GM18517 (cell line): ENCODE results near the gene INTS14.
"Not testable (repeated sequence)": the region's sequence is repeated elsewhere in the genome, so short reads cannot be mapped to it uniquely, and the experiment has no call there.

Source experiments
- ATAC-seq: cut with Tn5 transposase; IDR thresholded peaks from one replicate; pipeline ENCODE4 v1.9.1; 2021; ENCODE audit warnings: mild to moderate bottlenecking, moderate library complexity; ENCODE audit not compliant: unreplicated experiment

The INTS14 gene

DNA sequence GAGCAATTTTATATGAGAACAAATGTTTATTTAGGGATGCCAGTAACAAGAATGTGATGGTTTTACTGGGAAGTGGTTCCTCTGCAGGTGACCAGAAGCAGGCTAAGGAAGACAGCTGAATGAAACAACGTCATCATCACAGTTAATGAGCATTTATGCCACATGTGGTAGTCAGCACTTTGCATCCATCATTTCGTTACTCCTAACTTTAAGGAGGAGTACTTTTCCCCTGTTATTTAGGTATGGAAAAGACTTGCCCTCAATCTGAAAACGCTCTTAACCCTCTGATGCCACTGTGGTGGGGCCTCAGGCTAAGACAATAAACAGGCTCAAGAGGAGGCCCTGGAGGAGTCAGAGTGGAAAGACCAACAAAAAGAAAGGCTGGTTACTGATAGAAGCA lies 31.2 kb downstream of the INTS14 start:
- no peak for ATAC-seq

DNA sequence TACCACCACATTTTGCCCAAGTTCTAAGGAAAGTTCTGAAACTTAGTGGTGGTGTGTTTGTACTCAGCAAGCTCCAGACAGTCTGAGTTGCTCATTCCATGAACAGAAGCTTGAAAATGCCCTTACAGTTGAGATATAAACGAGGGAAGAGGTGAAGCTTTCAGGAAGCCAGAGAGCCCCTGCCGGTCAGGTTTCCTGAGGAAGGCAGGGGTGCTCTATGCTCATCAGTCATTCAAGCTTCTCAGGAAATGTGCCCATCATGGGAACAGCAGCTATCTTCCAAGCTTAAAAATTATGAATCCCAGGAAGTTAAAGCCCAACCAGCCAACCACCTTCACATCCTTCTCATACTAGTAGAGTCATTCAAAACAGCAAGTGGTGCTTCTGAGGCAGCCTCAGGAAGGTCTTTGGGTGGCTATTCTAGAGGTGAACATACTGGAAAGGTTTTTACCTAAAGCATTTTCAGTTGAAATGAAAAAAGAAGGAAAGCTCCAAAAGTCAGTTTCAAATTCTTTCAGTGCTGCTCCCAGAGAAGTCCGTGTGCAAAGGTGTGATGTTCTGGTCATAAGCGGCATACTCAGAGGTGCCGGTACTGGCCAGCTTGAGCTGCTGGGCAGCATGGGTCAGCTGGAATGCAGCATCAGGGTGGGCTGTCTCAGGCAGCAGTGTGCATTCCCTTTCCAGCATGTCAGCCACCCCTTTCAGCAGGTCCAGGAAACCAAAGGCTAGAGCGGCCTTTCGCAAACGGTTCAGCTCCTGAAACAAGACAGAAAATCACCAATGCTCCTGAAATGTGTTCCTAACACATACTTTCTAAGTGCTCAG lies 31.8 kb downstream of the INTS14 start:
- ATAC-seq: no peak

- ATAC-seq: no peak
These were observed 33.6 kb downstream of the INTS14 start for GRCh38 chr15:65577129-65577996.

DNA sequence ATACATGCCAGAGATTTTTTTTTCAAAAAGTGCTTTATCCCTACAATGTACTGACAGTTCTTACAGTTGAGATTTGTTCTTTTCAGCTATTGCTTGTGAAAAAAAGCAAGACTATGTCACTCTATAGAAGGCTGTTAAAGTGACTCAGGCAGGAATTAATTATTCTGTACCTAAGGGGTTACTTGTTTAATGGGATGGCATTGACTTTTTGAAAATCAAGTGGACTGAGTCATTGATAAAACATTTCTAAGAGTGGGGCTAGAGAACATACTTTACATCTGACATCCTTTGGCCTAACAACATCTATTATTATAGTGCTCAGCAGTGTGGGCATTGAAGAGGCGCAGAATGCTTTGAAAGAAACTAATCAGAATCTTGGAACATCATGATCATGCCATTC lies 34.3 kb downstream of the INTS14 start:
- ATAC-seq: no peak

DNA sequence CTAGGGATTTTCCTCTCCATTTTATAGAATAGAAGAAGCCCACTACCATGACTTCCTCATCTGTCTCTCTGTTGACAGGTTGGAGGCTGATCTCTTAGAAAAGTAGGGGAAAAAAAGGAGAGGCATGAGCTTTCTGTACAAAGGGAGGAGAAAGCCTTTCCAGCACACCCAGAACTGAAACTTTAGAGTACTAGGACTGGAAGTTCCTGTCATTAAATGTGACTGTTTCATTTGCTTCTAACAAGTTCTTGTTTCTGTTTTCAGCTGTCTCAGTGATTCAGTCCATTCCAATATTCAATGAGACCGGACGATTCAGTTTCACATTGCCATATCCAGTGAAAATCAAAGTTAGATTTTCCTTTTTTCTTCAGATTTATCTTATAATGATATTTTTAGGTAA lies 39.0 kb downstream of the INTS14 start:
- ATAC-seq: no peak

DNA sequence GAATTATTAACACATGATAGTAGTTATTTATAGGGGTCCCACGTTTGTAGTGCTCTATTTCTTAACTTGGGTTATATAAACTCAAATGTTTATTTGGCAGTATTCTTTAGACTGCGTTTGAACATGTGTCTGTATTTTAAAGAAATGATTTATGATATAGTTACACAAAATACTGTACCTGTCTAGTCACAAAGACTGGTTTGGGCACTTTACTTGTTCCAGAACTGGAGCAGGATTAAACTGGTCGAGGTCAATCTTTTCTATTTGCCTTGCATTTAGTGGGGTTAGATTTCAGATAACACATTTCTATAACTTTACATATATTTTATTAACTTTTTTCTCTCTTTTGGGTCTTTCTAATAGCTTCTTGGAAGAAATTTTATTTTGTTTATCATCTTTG lies 41.2 kb downstream of the INTS14 start:
- ATAC-seq: no peak

DNA sequence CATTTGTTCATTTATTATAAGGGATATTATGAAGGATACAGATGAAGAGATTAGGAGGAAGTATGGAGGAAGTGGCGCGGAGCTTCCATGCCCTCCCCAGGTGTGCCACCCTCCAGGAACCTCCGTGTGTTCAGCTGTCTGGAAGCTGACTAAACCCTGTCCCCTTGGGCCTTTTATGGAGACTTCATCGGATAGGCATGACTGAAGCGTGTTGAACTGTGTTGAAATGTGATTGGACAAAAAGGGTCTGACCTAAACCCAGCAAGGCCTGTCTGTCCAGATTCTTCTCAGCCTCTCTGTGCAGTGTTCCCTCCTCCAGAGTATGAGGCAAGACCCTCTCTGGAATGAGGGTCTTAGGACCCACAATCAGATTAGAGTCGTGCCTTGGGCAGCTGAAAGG lies 49.0 kb downstream of the INTS14 start:
- ATAC-seq: no peak

- no peak for ATAC-seq
These were observed 51.0 kb downstream of the INTS14 start for GRCh38 chr15:65559941-65560340.

- no peak for ATAC-seq
These were observed 51.8 kb downstream of the INTS14 start for GRCh38 chr15:65558997-65559760.

DNA sequence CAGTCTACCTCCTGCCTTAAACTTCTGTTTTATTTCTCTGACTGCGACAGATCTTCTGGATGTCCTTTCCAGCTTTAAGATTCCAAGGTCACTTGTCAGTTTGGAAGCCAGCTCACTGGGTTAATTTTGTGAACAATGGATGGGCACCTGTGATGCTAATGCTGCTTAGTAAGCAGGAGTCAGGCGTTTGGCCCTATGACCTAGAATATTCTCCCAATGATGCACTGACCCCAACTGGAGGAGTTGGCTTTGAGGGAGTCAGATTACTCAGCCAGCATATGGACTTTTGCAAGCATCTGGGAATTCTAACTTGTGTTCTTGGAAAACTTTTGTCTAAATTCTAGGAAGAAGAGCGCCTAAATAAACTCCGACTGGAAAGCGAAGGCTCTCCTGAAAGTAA lies 52.6 kb downstream of the INTS14 start:
- ATAC-seq: no peak

- no peak for ATAC-seq
These were observed 54.3 kb downstream of the INTS14 start for GRCh38 chr15:65556622-65557021.

DNA sequence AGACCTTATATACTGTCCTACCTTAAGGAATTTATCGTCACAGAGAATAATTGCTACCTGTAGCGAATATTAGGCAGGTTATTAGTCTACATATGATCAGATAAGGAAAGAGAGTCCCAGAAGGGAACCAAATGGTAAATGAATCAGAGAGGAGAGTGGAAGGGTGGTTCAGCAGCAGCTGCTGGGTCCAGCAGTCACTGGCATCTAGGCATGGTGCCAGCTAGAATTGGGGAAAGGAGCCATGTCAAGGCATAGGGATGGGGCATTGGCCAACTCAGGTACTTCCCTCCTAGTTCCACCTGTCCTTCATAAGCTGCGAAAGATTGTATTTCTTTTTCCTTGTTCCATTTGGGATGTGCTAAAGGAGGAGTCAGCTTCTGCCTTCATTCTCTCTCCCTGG lies 57.2 kb downstream of the INTS14 start:
- no peak for ATAC-seq

DNA sequence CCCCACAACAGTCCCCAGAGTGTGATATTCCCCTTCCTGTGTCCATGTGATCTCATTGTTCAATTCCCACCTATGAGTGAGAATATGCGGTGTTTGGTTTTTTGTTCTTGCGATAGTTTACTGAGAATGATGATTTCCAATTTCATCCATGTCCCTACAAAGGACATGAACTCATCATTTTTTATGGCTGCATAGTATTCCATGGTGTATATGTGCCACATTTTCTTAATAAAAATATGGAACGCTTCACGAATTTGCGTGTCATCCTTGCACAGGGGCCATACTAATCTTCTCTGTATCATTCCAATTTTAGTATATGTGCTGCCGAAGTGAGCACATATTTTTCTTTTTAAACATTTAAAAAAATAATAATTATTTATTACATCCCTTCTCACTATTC lies 58.1 kb downstream of the INTS14 start:
- ATAC-seq: not testable (repeated sequence)

DNA sequence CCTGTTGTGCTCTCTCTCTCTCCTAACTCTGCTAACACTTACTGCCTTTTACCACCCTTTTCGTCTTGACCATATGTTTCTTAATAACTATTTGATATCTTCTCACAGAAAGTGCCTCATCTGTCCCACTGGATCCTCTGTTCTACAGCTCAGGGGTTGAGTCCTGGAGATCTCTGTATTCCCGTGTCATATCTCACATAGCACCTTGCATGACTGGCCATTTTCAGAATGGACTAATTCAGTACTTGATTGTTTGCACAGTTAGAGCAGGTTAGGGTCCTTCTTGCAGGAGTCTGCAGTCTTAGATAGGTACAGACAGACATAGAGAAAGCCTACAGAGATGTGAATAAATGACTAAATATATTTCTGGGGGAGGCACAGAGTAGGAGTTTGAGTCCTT lies 59.7 kb downstream of the INTS14 start:
- no peak for ATAC-seq

DNA sequence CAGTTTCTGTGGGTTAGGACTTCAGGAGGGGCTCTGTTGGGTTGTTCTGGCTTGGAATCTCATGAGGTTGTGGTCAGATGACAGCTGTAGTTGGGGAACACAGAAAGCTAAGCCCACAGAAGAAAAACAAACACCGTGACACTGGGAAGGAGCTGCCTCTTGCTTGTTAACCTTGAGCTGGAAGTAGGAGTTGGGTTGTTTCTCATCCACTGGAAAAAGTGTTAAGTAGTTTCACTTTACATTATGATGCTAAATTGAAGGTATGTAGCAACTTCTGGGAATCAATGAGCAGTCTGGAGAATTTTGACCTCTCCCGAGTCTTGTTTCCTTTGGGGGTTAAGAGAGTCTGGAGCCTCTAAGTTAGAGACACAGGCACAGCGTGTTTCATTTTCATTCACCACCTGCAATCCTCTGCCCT lies 60.2 kb downstream of the INTS14 start:
- no peak for ATAC-seq

DNA sequence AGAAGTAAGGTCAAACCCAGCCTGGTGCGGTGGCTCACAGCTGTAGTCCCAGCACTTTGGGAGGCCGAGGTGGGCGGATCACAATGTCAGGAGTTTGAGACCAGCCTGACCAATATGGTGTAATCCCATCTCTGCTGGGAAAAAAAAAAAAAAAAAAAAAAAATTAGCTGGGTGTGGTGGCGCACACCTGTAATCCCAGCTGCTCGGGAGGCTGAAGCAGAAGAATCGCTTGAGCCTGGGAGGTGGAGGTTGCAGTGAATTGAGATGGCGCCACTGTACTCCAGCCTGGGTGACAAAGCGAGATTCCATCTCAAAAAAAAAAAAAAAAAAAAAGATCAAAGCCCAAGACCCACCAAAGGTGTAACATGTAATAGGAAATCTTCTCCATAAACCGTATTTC lies 61.6 kb downstream of the INTS14 start:
- ATAC-seq: not testable (repeated sequence)

DNA sequence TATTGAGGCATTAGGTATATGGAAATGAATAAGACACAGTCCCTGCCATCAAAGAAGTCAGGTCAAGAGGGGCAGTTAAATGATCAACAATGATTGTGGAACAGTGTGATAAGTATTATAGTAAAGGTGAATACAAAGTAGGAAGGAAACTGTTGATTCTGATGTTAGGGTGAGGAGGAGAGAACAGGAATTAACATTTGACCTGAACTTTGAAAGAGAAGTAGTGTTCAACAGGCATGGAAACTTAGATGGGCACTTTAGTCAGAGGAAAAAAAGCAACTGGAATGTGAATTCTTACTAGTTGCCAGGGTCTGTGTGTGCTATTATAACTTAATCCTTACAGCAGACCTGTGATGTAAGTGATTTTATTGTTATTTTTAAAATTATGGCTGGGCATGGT lies 63.1 kb downstream of the INTS14 start:
- ATAC-seq: no peak

DNA sequence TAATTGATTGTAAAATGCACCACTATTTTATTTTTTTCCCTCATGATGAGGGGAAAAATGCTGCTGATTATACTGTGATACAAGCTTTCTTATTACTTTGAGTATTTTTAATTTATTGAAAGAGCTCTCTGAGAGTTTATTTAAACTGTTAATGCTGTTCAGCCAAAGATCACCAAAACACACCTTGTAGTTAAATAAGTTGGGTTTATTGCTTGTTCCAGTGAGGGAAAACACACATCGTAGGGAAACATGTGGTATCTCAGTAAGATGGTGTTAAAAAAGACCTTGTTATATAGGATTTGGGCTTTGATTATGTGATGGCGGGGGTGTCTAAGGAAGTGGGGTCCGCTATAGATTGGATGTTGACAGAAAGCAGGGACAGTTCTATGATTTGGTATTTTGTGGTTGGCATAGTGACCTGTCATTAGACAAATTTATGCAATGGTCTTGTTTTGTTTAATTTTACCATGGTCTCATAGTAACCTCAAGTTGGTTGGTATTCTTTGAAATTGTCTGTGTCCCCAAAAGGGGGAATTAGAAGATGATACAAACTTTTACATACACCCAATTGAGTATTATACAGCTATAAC lies 69.6 kb downstream of the INTS14 start:
- no peak for ATAC-seq

GRCh38 chr15:65540314-65540713 lies 70.6 kb downstream of the INTS14 start:
- no peak for ATAC-seq

- ATAC-seq: no peak
These were observed 75.7 kb downstream of the INTS14 start for GRCh38 chr15:65535192-65535591.
